Activated T-cell treated with anti-CD3 and anti-CD28 coated beads, Interleukin-2, amount 50 U/mL, for 72 hours (primary cell): Measurements from ENCODE around the gene FAM210B. TPM values are rescaled to one million over a fixed set of nuclear protein-coding genes. Genes with fewer than 3 reads are reported as not detected.

Experiments used
- ATAC-seq, 2 donors: fragments of 150-1000 bp; cut with Tn5 transposase; replicated peaks in 1 of 2; 2 replicates each; pipeline ENCODE4 v1.10.0; 2021; ENCODE audit warnings: moderate library complexity in 2 of 2, mild to moderate bottlenecking in 1 of 2
- DNase-seq, 2 donors: peaks; one replicate each; pipeline ENCODE4 v3.0.0; 2021 to 2022; ENCODE audit warnings: mixed read lengths in 1 of 2
- H3K27ac Mint-ChIP-seq: one replicate; pipeline ENCODE4 v1.8.0; 2022; ENCODE audit warnings: mild to moderate bottlenecking, moderate library complexity, mixed read lengths
- H3K27me3 Mint-ChIP-seq: one replicate; pipeline ENCODE4 v1.8.0; 2022; ENCODE audit warnings: low read depth, mixed read lengths
- H3K36me3 Mint-ChIP-seq, 2 donors: one replicate each; pipeline ENCODE4 v1.8.0; 2022; ENCODE audit warnings: mixed read lengths in 2 of 2, mild to moderate bottlenecking in 1 of 2; ENCODE audit not compliant: insufficient read depth in 2 of 2
- H3K4me1 Mint-ChIP-seq: one replicate; pipeline ENCODE4 v1.8.0; 2022; ENCODE audit warnings: low read depth, mixed read lengths
- H3K4me3 Mint-ChIP-seq, 2 donors: one replicate each; pipeline ENCODE4 v1.8.0; 2022; ENCODE audit warnings: mild to moderate bottlenecking in 2 of 2, mixed read lengths in 2 of 2, moderate library complexity in 2 of 2
- H3K9me3 Mint-ChIP-seq, 2 donors: one replicate each; pipeline ENCODE4 v1.8.0; 2022; ENCODE audit warnings: mixed read lengths in 2 of 2
- total RNA-seq, 2 donors: library from RNA; stranded (reverse); gene quantifications; one replicate each; pipeline ENCODE4 v1.2.3, GENCODE V29; 2022

FAM210B gene
- total RNA-seq, 2 donors from 2014 or later = 4.6 to 4.9 TPM

DNA sequence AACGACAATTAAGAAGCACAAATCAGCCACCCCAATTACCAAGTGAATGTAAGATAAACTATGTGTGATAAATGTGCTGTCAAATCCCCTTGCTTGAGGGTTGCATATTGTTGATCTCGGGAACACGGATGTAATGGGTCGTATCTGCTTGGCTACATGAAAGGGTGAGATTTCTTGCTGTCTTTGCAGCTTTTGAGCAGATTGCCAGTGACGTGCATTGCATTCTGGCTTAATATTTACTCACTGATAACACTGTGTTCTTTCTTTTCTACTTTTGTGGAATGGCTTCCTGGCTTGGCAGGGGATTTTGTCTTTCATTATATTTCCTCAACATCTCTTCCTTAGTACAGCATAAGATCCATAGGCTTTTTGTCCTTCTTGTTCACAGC, 10.5 kb upstream of the FAM210B start:
- peaks cover 4% of the 10 kb centered on the region for H3K4me1 Mint-ChIP-seq
- no peaks in the 10 kb centered on the region for H3K9me3 Mint-ChIP-seq
- peaks cover 51% of the 10 kb centered on the region for H3K27me3 Mint-ChIP-seq
- ATAC-seq = no peak
- H3K4me3 Mint-ChIP-seq = no peak overlapping the region
- H3K27ac Mint-ChIP-seq = no peak overlapping the region
- DNase-seq = no peak
- no peaks in the 10 kb centered on the region for H3K36me3 Mint-ChIP-seq

DNA sequence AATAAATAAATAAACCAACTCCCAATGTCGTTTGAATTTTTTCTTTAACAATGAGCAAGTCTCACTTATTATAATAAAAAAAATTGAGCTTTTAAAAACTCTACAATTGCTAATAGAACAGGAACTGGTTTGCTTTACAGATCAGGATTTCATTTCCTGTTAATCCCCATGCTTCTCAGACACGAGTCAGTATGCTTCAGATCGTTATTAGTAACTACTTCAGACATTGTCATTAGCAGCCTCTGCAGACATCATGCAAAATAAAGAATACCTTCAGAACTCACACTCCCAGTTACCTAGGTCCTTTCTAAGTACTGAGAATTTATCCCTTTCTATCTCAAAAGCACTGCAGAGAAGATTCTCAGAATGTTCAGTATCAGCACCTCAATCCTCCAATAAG, 10.0 kb upstream of the FAM210B start:
- peaks cover 46% of the 10 kb centered on the region for H3K27me3 Mint-ChIP-seq
- H3K36me3 Mint-ChIP-seq = no peaks in the 10 kb centered on the region
- H3K4me3 Mint-ChIP-seq = no peak overlapping the region
- peaks cover 4% of the 10 kb centered on the region for H3K4me1 Mint-ChIP-seq
- DNase-seq (no peak), ATAC-seq (no peak)
- no peaks in the 10 kb centered on the region for H3K9me3 Mint-ChIP-seq
- no peak overlapping the region for H3K27ac Mint-ChIP-seq

DNA sequence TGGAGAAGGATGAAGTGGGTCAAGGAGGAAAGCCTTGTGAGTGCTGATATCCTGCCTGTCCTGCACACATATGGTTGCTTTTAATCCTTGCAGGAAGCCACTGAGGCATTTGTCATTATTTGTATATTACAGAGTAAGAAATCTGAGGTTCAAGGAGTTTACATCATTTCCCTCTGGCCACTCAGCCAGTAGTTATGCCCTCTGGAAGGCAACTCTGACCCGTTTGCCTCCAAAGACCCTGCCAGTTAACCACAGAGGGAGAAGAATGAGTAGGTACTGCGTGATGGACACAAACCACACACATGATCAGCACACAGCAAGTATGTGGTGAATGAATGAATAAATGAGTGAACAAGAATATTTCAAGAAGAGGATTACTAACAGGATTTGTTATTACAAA, 7.9 kb upstream of the FAM210B start:
- Mint-ChIP-seq H3K27me3 (peaks cover 25% of the 10 kb centered on the region), H3K9me3 (no peaks in the 10 kb centered on the region), H3K36me3 (no peaks in the 10 kb centered on the region), H3K4me1 (no peaks in the 10 kb centered on the region), H3K27ac (no peak overlapping the region), H3K4me3 (no peak overlapping the region)
- ATAC-seq (peak in 1 of 2 donors; percentile 39), DNase-seq (no peak)

DNA sequence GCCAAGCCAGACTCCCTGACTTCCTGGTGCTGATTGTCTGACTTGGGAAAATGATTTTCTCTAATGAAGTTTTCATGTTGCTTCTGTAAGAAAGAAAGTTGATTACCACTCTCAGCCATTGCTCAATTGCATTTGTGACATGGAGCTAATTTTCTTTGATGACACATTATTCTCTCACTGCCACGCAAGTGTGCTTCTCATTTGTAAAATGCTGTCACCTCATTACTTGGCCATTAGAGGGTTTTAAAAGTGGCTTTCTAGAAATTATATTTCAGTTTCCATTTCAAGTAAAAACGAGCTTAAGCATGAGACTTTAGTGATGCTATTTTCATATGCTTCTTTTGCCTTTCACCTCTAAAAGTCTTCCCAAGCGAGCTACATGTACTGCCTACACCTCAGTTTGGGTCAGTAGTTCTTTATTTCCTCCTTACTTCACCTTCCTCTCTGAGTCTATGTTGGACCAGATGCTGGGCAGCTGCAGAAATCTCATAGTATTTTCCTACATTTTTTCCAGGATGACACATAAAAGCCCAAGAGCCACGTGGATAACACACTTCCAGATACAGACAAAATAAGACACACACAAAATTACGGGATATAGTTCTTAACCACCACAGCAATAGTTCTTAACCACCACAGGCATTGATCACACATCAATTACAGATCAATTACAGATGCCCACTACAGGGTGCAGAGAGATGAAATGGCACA, 6.3 kb upstream of the FAM210B start:
- DNase-seq = no peak

GRCh38 chr20:56353356-56353755, 5.4 kb upstream of the FAM210B start:
- H3K27me3 Mint-ChIP-seq = peaks cover 8% of the 10 kb centered on the region
- ATAC-seq = no peak
- no peaks in the 10 kb centered on the region for H3K9me3 Mint-ChIP-seq
- H3K36me3 Mint-ChIP-seq = no peaks in the 10 kb centered on the region
- H3K4me3 Mint-ChIP-seq = no peak overlapping the region
- H3K27ac Mint-ChIP-seq = no peak overlapping the region
- no peaks in the 10 kb centered on the region for H3K4me1 Mint-ChIP-seq
- DNase-seq = no peak

More for the DNA sequence above, 6.3 kb upstream of the FAM210B start:
- Mint-ChIP-seq H3K9me3 (no peaks in the 10 kb centered on the region), H3K4me3 (no peak overlapping the region), H3K27me3 (peaks cover 16% of the 10 kb centered on the region), H3K4me1 (no peaks in the 10 kb centered on the region), H3K27ac (no peak overlapping the region), H3K36me3 (no peaks in the 10 kb centered on the region)
- no peak for ATAC-seq

DNA sequence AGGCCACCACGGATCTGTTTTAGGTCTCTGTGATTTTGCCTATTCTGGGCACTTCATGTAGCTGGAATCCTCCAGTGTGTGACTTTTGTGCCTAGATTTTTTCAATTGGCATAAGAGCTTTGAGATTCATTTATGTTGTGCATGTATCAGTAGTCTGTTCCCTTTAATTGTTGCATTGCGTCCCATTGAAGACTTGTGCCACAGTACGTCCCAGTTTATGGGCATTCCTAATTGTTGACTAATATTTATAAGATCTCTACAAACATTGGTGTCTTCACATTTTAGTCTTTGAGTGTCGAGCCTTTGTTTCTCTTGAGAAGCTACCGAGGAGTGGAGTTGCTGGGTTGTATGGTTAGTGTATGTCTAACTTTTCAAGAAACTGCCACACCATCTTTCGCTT, 704 bp upstream of the FAM210B start:
- no peak for DNase-seq
- no peaks in the 10 kb centered on the region for H3K27me3 Mint-ChIP-seq
- H3K4me3 Mint-ChIP-seq = peak overlapping the region; percentile 71 to 78
- ATAC-seq = no peak
- H3K36me3 Mint-ChIP-seq = no peaks in the 10 kb centered on the region
- peaks cover 15% of the 10 kb centered on the region for H3K4me1 Mint-ChIP-seq
- no peak overlapping the region for H3K27ac Mint-ChIP-seq
- H3K9me3 Mint-ChIP-seq = no peaks in the 10 kb centered on the region

DNA sequence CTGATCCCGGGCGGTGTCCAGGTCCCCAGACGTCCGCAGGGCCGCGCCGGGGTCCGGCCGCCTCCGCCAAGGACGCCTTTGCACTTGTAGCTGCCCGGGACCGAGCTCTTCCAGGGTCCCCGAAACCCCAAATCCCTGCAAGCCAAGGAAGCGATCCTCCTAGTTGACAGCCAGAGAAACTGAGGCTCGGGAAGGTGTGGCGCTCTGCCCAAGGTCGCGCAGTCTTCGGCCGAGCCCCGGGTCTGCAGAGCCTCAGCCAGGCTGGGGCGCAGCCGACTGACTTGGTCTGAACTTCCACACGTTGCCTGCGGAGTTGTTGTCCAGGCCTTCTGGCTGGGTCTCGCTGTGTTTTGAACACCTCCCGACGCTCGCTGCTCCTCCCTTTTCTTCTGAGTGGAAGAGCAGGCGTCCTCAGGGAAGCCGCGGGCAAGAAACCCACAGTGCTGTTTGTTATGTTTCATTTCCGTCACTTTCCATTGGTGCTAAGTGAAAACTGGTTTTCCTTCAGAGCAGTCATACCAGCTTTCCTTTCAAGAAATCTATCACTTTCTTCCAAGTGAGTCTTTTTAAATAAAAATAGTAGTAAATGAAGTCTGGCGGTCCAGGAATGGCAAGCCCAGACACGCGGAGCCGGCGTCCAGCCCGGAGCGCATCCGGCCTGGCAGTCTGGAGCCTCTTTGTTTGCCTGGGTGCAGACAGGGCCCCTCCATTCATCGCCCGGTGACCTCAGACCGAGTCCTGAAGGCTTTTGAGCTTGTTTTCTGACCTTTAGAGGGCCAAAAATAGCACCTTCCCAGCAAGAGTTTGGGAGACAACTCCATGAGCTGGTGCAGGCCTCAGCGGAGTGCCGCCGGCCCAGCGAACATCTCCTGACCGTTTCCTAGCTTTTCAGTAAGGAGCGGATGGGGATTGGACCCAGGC, 698 bp downstream of the FAM210B start:
- Mint-ChIP-seq H3K9me3 (no peaks in the 10 kb centered on the region), H3K27me3 (no peaks in the 10 kb centered on the region), H3K4me3 (peak overlapping the region; percentile 86 to 89), H3K27ac (peak overlapping the region; percentile 68), H3K36me3 (no peaks in the 10 kb centered on the region), H3K4me1 (peaks cover 15% of the 10 kb centered on the region)
- DNase-seq (peak; percentile 22 to 24), ATAC-seq (peak; percentile 27 to 29)

- no peaks in the 10 kb centered on the region for H3K27me3 Mint-ChIP-seq
- no peak for ATAC-seq
- no peak overlapping the region for H3K27ac Mint-ChIP-seq
- DNase-seq = no peak
- no peaks in the 10 kb centered on the region for H3K9me3 Mint-ChIP-seq
- H3K36me3 Mint-ChIP-seq = no peaks in the 10 kb centered on the region
- H3K4me1 Mint-ChIP-seq = peaks cover 15% of the 10 kb centered on the region
- H3K4me3 Mint-ChIP-seq = peak overlapping the region; percentile 86 to 89
Observed at GRCh38 chr20:56360133-56360907, 1.5 kb downstream of the FAM210B start.

GRCh38 chr20:56360908-56361205, 2.1 kb downstream of the FAM210B start:
- H3K4me3 Mint-ChIP-seq = peak overlapping the region; percentile 4 to 15
- no peak overlapping the region for H3K27ac Mint-ChIP-seq
- H3K4me1 Mint-ChIP-seq = peaks cover 15% of the 10 kb centered on the region

GRCh38 chr20:56361900-56362299, 3.1 kb downstream of the FAM210B start:
- ATAC-seq (no peak), DNase-seq (no peak)
- Mint-ChIP-seq H3K27ac (no peak overlapping the region), H3K9me3 (no peaks in the 10 kb centered on the region), H3K4me3 (no peak overlapping the region), H3K27me3 (no peaks in the 10 kb centered on the region), H3K36me3 (no peaks in the 10 kb centered on the region), H3K4me1 (peaks cover 15% of the 10 kb centered on the region)

More at GRCh38 chr20:56360908-56361205, 2.1 kb downstream of the FAM210B start:
- H3K36me3 Mint-ChIP-seq = no peaks in the 10 kb centered on the region
- ATAC-seq (no peak), DNase-seq (no peak)
- no peaks in the 10 kb centered on the region for H3K9me3 Mint-ChIP-seq
- H3K27me3 Mint-ChIP-seq = no peaks in the 10 kb centered on the region

GRCh38 chr20:56362833-56363413, 4.1 kb downstream of the FAM210B start:
- Mint-ChIP-seq H3K9me3 (no peaks in the 10 kb centered on the region), H3K36me3 (no peaks in the 10 kb centered on the region), H3K4me1 (peaks cover 15% of the 10 kb centered on the region), H3K4me3 (no peak overlapping the region), H3K27ac (no peak overlapping the region), H3K27me3 (no peaks in the 10 kb centered on the region)
- ATAC-seq (no peak), DNase-seq (no peak)

GRCh38 chr20:56363491-56363890, 4.7 kb downstream of the FAM210B start:
- DNase-seq (no peak), ATAC-seq (no peak)
- Mint-ChIP-seq H3K9me3 (no peaks in the 10 kb centered on the region), H3K4me3 (no peak overlapping the region), H3K36me3 (no peaks in the 10 kb centered on the region), H3K27me3 (no peaks in the 10 kb centered on the region), H3K4me1 (peaks cover 15% of the 10 kb centered on the region), H3K27ac (no peak overlapping the region)
